HepG2 (cell line): ENCODE data around the gene CAMTA1. TPM values are rescaled to one million over a fixed set of nuclear protein-coding genes. Genes with fewer than 3 reads are reported as not detected.

Experiments
- ATAC-seq: fragments of 200-7000 bp; cut with Tn5 transposase; 3 replicates; pipeline ENCODE4 v1.9.1; 2020; ENCODE audit warnings: mild to moderate bottlenecking, moderate library complexity
- BruUV-seq: library from RNA; stranded (reverse); fragments of 400-500 nt; replicated peaks from 2 replicates; lab custom pipeline; 2021; lab: Mats Ljungman, UMichigan
- CTCF ChIA-PET: fragments of 300-600 bp; formaldehyde crosslinking; extraction: SDS; loops from one replicate; lab custom pipeline; 2021; ENCODE audit warnings: low total read pairs, inconsistent platforms, low intra/inter-chr PET ratio; lab: Yijun Ruan, JAX
- POLR2A ChIA-PET: fragments of 350-600 bp; sonication (Branson Sonifier 250); formaldehyde crosslinking; loops from one replicate; lab custom pipeline; 2020; ENCODE audit warnings: antibody characterized with exemption, inconsistent platforms; lab: Yijun Ruan, JAX
- DNase-seq: peaks from one replicate; pipeline ENCODE4 v3.0.0-alpha.2; 2015; ENCODE audit warnings: low spot score
- FAIRE-seq: peaks from 3 replicates; lab custom pipeline; 2011; peaks lifted over from hg19 to GRCh38; lab: Jason Lieb, UNC
- H2AFZ ChIP-seq: one replicate; pipeline ENCODE4 v1.6.1; 2011; ENCODE audit warnings: low read length, inconsistent platforms
- H3K27ac ChIP-seq: fragments of 300-600 bp; 3 replicates; pipeline ENCODE4 v1.8.0; 2011; ENCODE audit warnings: mixed run types, mild to moderate bottlenecking, mixed read lengths, low read length, inconsistent platforms; ENCODE audit not compliant: insufficient read depth; ENCODE audit errors: extremely low read length
- H3K27me3 ChIP-seq, 2 experiments: fragments of 200-600 bp in 1 of 2; 2 replicates in 1 of 2; 3 replicates in 1 of 2; pipeline versions ENCODE4 v1.6.0 to v1.8.0; 2011; ENCODE audit warnings: low read length in 2 of 2, mild to moderate bottlenecking in 2 of 2, moderate library complexity in 2 of 2, inconsistent platforms in 1 of 2; ENCODE audit not compliant: insufficient read depth in 2 of 2, control insufficient read depth in 1 of 2
- H3K36me3 ChIP-seq, 2 experiments: fragments of 200-600 bp in 1 of 2; replicated peaks in 1 of 2; 2 replicates in 1 of 2; 3 replicates in 1 of 2; pipeline versions ENCODE4 v1.5.1 to v1.8.0; 2011; ENCODE audit warnings: low read length in 2 of 2, inconsistent platforms in 1 of 2; ENCODE audit not compliant: insufficient read depth in 2 of 2, control insufficient read depth in 1 of 2
- H3K4me1 ChIP-seq: 2 replicates; pipeline ENCODE4 v1.5.1; 2012; ENCODE audit warnings: low read length, inconsistent platforms; ENCODE audit not compliant: insufficient read depth
- H3K4me2 ChIP-seq: 2 replicates; pipeline ENCODE4 v1.6.0; 2011; ENCODE audit warnings: low read depth, low read length, inconsistent platforms
- H3K4me3 ChIP-seq, 3 experiments: fragments of 200-600 bp in 1 of 3; sonication (generic), shearing (Covaris generic) in 1 of 3; replicated peaks in 1 of 3; 2 replicates each; pipeline ENCODE4 v1.5.1; 2011 to 2016; ENCODE audit warnings: low read length in 3 of 3, inconsistent platforms in 2 of 3, low read depth in 2 of 3, mild to moderate bottlenecking in 2 of 3, control low read depth in 1 of 3, mixed read lengths in 1 of 3; ENCODE audit not compliant: insufficient read depth in 1 of 3
- H3K79me2 ChIP-seq: one replicate; pipeline ENCODE4 v1.6.1; 2011; ENCODE audit warnings: low read length, inconsistent platforms; ENCODE audit not compliant: insufficient read depth
- H3K9ac ChIP-seq: 2 replicates; pipeline ENCODE4 v1.6.0; 2011; ENCODE audit warnings: mild to moderate bottlenecking, low read depth, low read length, inconsistent platforms; ENCODE audit not compliant: insufficient read depth
- H3K9me3 ChIP-seq: 2 replicates; pipeline ENCODE4 v1.5.1; 2012; ENCODE audit warnings: mild to moderate bottlenecking, low read length
- H4K20me1 ChIP-seq: 2 replicates; pipeline ENCODE4 v1.6.0; 2011; ENCODE audit warnings: inconsistent platforms, mild to moderate bottlenecking, low read length, moderate library complexity; ENCODE audit not compliant: insufficient read depth
- ARID2 ChIP-seq: sonication (generic); formaldehyde crosslinking; IDR thresholded peaks from 2 replicates; pipeline ENCODE4 v1.8.1; 2022; ENCODE audit warnings: mild to moderate bottlenecking, missing genetic modification reagents, borderline replicate concordance
- DNMT3B ChIP-seq: conservative IDR thresholded peaks from 2 replicates; pipeline ENCODE4 v1.6.1; 2016; ENCODE audit warnings: missing biosample characterization, control low read depth
- DR1 ChIP-seq: sonication (generic); formaldehyde crosslinking; IDR thresholded peaks from 2 replicates; pipeline ENCODE4 v1.8.0; 2021; ENCODE audit warnings: mild to moderate bottlenecking, missing genetic modification reagents, inconsistent platforms
- FOXA1 ChIP-seq, 2 experiments: fragments of 450-650 bp in 1 of 2; sonication (generic) in 1 of 2; formaldehyde crosslinking in 1 of 2; IDR thresholded peaks; 2 replicates each; pipeline versions ENCODE4 v1.4.0 to v1.6.1; 2016 to 2020; ENCODE audit warnings: missing genetic modification reagents in 1 of 2
- LCORL ChIP-seq, 2 experiments: fragments of 450-650 bp in 1 of 2; sonication (generic) in 1 of 2; formaldehyde crosslinking in 1 of 2; IDR thresholded peaks; 2 replicates each; pipeline versions ENCODE4 v1.5.0 to v1.6.1; 2017 to 2020; ENCODE audit warnings: antibody characterized with exemption in 1 of 2, missing genetic modification reagents in 1 of 2
- PAX8 ChIP-seq: sonication (generic); formaldehyde crosslinking; IDR thresholded peaks from 2 replicates; pipeline ENCODE4 v1.8.0; 2022; ENCODE audit warnings: mild to moderate bottlenecking, missing genetic modification reagents, borderline replicate concordance
- PLSCR1 ChIP-seq: sonication (generic); formaldehyde crosslinking; IDR thresholded peaks from 2 replicates; pipeline ENCODE4 v1.5.0; 2020; ENCODE audit warnings: missing genetic modification reagents, mild to moderate bottlenecking, borderline replicate concordance
- POLR2AphosphoS2 ChIP-seq: IDR thresholded peaks from 2 replicates; pipeline ENCODE4 v1.6.1; 2011; ENCODE audit warnings: low read depth, low read length, improper control_type of control experiment
- REL ChIP-seq: sonication (generic); formaldehyde crosslinking; conservative IDR thresholded peaks from 2 replicates; pipeline ENCODE4 v1.8.0; 2022; ENCODE audit warnings: mild to moderate bottlenecking, missing genetic modification reagents, moderate library complexity
- SMARCC2 ChIP-seq: fragments of 450-650 bp; IDR thresholded peaks from 2 replicates; pipeline ENCODE4 v1.6.1; 2017; ENCODE audit warnings: antibody characterized with exemption, mild to moderate bottlenecking
- TBP ChIP-seq: sonication (generic); formaldehyde crosslinking; IDR thresholded peaks from 2 replicates; pipeline ENCODE4 v1.5.0; 2020; ENCODE audit warnings: missing genetic modification reagents
- ZNF17 ChIP-seq: sonication (generic); formaldehyde crosslinking; IDR thresholded peaks from 2 replicates; pipeline ENCODE4 v1.5.0; 2020; ENCODE audit warnings: mild to moderate bottlenecking, missing genetic modification reagents
- ZNF530 ChIP-seq: sonication (generic); formaldehyde crosslinking; IDR thresholded peaks from 2 replicates; pipeline ENCODE4 v1.5.0; 2020; ENCODE audit warnings: low read depth, mild to moderate bottlenecking, missing genetic modification reagents
- ZNF572 ChIP-seq: sonication (generic); formaldehyde crosslinking; IDR thresholded peaks from 2 replicates; pipeline ENCODE4 v1.5.1; 2020; ENCODE audit warnings: mild to moderate bottlenecking, missing genetic modification reagents
- ZNF672 ChIP-seq: sonication (generic); formaldehyde crosslinking; IDR thresholded peaks from 2 replicates; pipeline ENCODE4 v1.8.1; 2022; ENCODE audit warnings: missing genetic modification reagents
- ZNF709 ChIP-seq: sonication (generic); formaldehyde crosslinking; IDR thresholded peaks from 2 replicates; pipeline ENCODE4 v1.5.0; 2020; ENCODE audit warnings: mild to moderate bottlenecking, missing genetic modification reagents
- WGBS: methylation state at CpG from one replicate; pipeline ENCODE4 v1.1.6; 2017; ENCODE audit warnings: low lambda C conversion rate; 5-methylcytosine and 5-hydroxymethylcytosine counted together
- in situ Hi-C: cut with HindIII; loops from 2 replicates; pipeline ENCODE4 v1.10.0; 2017; ENCODE audit warnings: low pct_unique_long_range_greater_than_20kb; ENCODE audit not compliant: extremely low pct_ligation_motif_present
- intact Hi-C: fragments of 100-400 bp; cut with micrococcal nuclease; formaldehyde crosslinking; loops from one replicate; pipeline ENCODE4 v1.10.0; 2022; ENCODE audit not compliant: unreplicated experiment
- polyA plus RNA-seq, 8 experiments: library from polyadenylated mRNA; depleted of rRNA in 3 of 8; stranded (reverse) in 7 of 8; unstranded in 1 of 8; fragments of >200 nt; fragmentation: Illumina TruSeq in 4 of 8; extraction: Trizol in 4 of 8; gene quantifications; 2 replicates each; pipeline versions ENCODE4 v1.2.1 to v1.2.3, GENCODE V29; 2011 to 2016; ENCODE audit warnings: low read depth in 4 of 8, missing spikeins in 1 of 8, mixed read lengths in 1 of 8; ENCODE audit not compliant: insufficient read depth in 1 of 8
- total RNA-seq, 5 experiments: library from RNA; depleted of rRNA; stranded (reverse); fragments of >200 nt; fragmentation: Illumina TruSeq; extraction: Trizol; gene quantifications; 2 replicates each; pipeline ENCODE4 v1.2.3, GENCODE V29; 2016; ENCODE audit warnings: low read depth in 1 of 5
- TF ChIP-seq, protein P1 (sequence below): sonication (generic); formaldehyde crosslinking; IDR thresholded peaks from 2 replicates; pipeline ENCODE4 v1.8.1; 2023; ENCODE audit warnings: mild to moderate bottlenecking, missing genetic modification reagents

The CAMTA1 gene
- total and polyA plus RNA-seq, 2 of the 13 experiments (the other 11 are each of a cell fraction or from before 2014, with no cell fraction given), result 25.0 to 36.4 TPM

DNA sequence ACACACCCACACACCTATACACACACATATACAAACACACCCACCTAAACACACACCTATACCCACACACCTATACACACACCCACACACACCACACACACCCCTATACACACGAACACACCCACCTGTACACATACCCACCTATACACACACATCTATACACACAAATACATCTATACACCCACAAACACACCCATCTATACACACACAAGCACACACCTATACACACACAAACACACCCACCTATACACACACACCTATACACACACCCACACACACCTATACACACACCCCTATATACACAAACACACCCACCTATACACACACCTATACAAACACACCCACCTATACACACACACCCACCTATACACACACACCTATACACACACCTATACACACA lies 869.5 kb downstream of the CAMTA1 start:
- Histone ChIP-seq H3K4me1 (0 out of 2 replicates have a peak, but pooled peaks cover 5% of the 10 kb centered on the region), H3K27me3 (peaks cover 2 to 22% of the 10 kb centered on the region in 2 experiments; a peak in 4 of 5 replicates), H3K4me3 (no peak overlapping the region), H4K20me1 (no peaks in the 10 kb centered on the region), H3K9ac (no peak overlapping the region), H3K36me3 (no peaks in the 10 kb centered on the region), H3K79me2 (no peaks in the 10 kb centered on the region), H3K27ac (no peak overlapping the region), H2AFZ (no peak overlapping the region), H3K4me2 (no peak overlapping the region), H3K9me3 (no peaks in the 10 kb centered on the region)
- BruUV-seq, result no TSS peak
- no peak for FAIRE-seq
- POLR2A ChIA-PET, result no interaction called here
- 3% methylated on average over 1 of the region's 1 CpG for WGBS
- no peak for DNase-seq
- intact Hi-C loops (no loop called here), in situ Hi-C loops (loop anchor here (25.0 kb wide), 1 partner anchor 208 kb away; the partner anchor contains the start of gene UTS2)
- CTCF ChIA-PET, result no interaction called here
- TF ChIP-seq DNMT3B (CRISPR knock-in tag), result no peak
- TF ChIP-seq POLR2AphosphoS2, result no peak
- no peak for TF ChIP-seq TBP (CRISPR knock-in tag)
- TF ChIP-seq PLSCR1 (CRISPR knock-in tag), result no peak
- no peak for TF ChIP-seq ZNF672
- TF ChIP-seq ZNF709 (CRISPR knock-in tag), result no peak
- TF ChIP-seq SMARCC2, result no peak
- no peak for TF ChIP-seq ZNF17 (CRISPR knock-in tag)
- no peak for TF ChIP-seq ZNF530 (CRISPR knock-in tag)
- no peak for TF ChIP-seq LCORL (IDR thresholded peaks at IDR 0.05)
- TF ChIP-seq LCORL (CRISPR knock-in tag; IDR thresholded peaks at IDR 0.05), result no peak
- no peak for TF ChIP-seq ZNF572 (CRISPR knock-in tag)
- no peak for TF ChIP-seq REL (CRISPR knock-in tag)
- TF ChIP-seq PAX8, result no peak
- TF ChIP-seq FOXA1 (IDR thresholded peaks at IDR 0.05), result no peak
- TF ChIP-seq FOXA1 (CRISPR knock-in tag; IDR thresholded peaks at IDR 0.05), result no peak
- TF ChIP-seq ARID2, result no peak
- TF ChIP-seq, protein P1, sequence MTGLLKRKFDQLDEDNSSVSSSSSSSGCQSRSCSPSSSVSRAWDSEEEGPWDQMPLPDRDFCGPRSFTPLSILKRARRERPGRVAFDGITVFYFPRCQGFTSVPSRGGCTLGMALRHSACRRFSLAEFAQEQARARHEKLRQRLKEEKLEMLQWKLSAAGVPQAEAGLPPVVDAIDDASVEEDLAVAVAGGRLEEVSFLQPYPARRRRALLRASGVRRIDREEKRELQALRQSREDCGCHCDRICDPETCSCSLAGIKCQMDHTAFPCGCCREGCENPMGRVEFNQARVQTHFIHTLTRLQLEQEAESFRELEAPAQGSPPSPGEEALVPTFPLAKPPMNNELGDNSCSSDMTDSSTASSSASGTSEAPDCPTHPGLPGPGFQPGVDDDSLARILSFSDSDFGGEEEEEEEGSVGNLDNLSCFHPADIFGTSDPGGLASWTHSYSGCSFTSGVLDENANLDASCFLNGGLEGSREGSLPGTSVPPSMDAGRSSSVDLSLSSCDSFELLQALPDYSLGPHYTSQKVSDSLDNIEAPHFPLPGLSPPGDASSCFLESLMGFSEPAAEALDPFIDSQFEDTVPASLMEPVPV (CRISPR knock-in tag), result no peak
- no peak for TF ChIP-seq DR1 (CRISPR knock-in tag)
- ATAC-seq, result no peak
